Measurements from ENCODE around the gene KCNMA1.

KCNMA1 gene

DNA sequence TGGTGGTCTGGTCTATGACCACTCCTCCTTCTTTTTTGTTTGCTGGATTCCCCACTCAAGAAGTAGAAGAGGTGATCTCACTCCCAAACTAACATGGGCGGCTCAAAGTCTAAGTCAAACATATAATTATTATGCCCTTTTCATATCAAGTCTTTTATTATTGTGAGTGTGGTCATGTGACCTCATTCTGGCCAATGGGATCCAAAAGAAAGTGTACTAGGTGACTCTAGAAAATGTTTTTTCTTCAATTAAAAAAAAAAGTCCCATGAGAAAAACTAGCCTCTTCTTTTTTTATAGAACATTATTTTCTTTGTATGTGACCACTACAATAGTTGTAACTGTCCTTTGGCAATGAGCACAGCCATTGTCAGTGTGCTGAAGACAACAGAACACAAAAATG lies 772.7 kb downstream of the KCNMA1 start:
- no peak for DNase-seq

DNA sequence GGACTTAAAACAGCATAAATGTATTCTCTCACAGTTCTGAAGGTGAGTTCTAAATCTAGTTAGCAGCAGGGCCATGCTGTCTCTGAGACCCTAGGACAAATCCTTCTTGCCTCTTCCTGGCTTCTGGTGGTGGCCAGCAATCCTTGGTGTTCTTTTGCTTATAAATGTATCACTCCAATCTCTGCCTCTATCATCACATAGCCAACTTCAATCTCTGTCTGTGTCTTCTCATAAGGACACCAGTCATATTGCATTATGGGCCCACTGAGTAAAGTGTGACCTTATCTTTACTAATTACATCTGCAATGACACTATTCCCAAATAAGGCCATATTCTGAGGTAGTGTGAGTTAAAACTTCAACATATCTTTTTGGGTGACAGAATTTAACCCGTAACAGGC lies 778.9 kb downstream of the KCNMA1 start:
- DNase-seq = no peak

DNA sequence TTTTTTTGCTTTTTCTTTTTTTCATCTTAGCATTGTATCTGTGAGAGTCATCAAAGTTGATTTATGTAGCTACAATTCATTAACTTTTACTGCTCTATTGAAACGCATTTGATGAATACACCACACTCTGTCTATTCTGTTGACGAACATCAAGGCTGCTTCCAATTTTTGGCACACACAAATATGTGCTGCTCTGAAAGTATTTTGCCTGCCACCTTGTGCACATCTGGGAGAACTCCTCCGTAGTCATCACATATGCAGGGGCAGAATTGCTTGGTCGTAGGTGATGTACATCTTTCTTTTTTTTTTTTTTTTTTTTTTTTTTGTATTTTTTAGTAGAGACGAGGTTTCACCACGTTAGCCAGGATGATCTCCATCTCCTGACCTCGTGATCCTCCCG lies 796.8 kb downstream of the KCNMA1 start:
- DNase-seq = no peak

DNA sequence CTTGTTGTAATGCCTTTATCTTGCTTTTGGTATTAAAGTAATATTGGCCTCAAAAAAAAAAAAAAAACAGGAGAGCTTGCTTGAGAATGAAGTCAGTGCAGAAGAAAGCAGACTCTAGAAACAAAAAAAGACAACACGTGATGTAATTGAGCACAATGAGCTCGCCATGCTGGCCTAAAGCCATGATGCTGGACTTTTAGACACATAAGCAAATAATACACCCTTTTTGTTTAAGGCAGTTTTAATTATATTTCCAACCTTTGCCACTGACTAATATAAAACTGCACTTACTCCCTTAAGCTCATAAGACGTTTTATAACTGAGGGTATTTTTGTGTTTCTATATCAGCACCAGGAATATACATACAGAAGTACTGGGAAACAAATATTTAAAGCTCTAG lies 798.3 kb downstream of the KCNMA1 start:
- DNase-seq = no peak

DNA sequence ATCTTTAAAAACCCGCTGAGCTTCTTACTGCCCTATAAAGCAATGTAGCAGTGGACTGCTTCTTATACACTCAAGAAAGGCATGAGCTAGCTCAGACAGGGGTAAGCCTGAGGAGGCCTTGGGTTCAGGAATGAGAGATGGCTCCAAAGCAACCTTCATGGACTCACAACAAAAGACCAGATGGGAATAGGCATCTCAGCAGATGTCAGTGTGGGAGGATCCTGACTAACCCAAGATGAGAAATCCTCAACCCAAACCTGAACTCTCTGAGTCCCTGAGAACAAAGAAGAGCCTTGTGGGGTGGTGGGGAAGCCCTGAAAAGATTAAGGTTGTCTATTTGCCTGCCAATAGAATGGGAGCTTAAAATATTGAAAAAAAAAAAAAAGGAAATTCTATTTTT lies 807.4 kb downstream of the KCNMA1 start:
- DNase-seq = no peak

DNA sequence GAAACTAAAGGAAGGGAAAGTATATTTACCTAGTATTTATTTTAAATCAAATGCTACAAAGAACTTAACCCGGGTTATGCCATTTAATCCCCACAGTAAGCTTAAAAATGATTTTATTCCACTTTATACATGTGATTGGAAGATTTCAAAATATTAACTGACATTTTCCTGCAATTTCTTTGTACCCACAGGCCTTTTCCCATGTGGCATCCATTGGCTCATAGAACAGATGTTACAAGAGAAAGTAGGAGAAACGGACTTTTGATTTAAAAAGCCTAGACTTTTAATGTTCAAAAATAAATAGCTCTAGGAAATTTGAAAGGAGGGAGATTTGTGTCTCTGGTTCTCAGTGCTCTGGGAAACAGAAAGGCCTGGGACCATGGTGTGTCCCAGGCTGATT lies 807.9 kb downstream of the KCNMA1 start:
- DNase-seq = no peak
